GM23248 (cell line): ENCODE data around the gene HNF1B.
"Not testable (repeated sequence)": the region's sequence is repeated elsewhere in the genome, so short reads cannot be mapped to it uniquely, and the experiment has no call there.

Source experiments
- EZH2 ChIP-seq: fragments of 200-600 bp; sonication (generic); IDR thresholded peaks from 2 replicates; pipeline ENCODE4 v1.6.1; 2018; ENCODE audit warnings: antibody characterized with exemption, mild to moderate bottlenecking; ENCODE audit not compliant: insufficient read depth, poor library complexity, severe bottlenecking
- EZH2phosphoT487 ChIP-seq: fragments of 200-600 bp; sonication (generic); IDR thresholded peaks from 2 replicates; pipeline ENCODE4 v1.6.1; 2018; ENCODE audit warnings: antibody characterized with exemption, moderate library complexity, mild to moderate bottlenecking, low read depth; ENCODE audit not compliant: insufficient read depth

DNA sequence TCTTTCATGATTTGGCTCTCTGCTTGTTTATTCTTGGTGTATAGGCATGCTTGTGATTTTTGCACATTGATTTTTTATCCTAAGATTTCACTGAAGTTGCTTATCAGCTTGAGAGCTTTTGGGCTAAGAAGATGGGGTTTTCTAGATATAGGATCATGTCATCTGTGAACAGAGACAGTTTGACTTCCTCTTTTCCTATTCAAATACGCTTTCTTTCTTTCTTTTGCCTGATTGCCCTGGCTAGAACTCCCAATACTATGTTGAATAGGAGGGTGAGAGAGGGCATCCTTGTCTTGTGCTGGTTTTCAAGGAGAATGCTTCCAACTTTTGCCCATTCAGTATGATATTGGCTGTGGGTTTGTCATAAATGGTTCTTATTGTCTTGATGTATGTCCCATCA lies 37.6 kb upstream of the HNF1B start:
- not testable (repeated sequence) for TF ChIP-seq EZH2phosphoT487, EZH2
